T-cell (primary cell): Measurements from ENCODE around the gene C17orf78. TPM values are rescaled to one million over a fixed set of nuclear protein-coding genes. Genes with fewer than 3 reads are reported as not detected.

Experiments used
- ATAC-seq, 4 experiments: fragments of 200-7000 bp in 3 of 4; fragments of 150-1000 bp in 1 of 4; cut with Tn5 transposase; replicated peaks in 1 of 4; 1 replicate in 3 of 4; 2 replicates in 1 of 4; pipeline ENCODE4 v1.10.0; 2021; ENCODE audit warnings: moderate library complexity in 3 of 4, mild to moderate bottlenecking in 2 of 4, moderate number of reproducible peaks in 1 of 4
- CTCF ChIA-PET, 2 donors: fragments of 300-600 bp; sonication (Branson Sonifier 250); formaldehyde crosslinking; loops; one replicate each; lab custom pipeline; 2022; ENCODE audit warnings: antibody characterized with exemption in 2 of 2; lab: Charles Lee
- POLR2A ChIA-PET, 2 donors: fragments of 300-600 bp; sonication (Branson Sonifier 250); formaldehyde crosslinking; loops; one replicate each; lab custom pipeline; 2022; ENCODE audit warnings: antibody characterized with exemption in 2 of 2; lab: Charles Lee
- DNase-seq, 35 experiments: peaks; one replicate each; pipeline versions ENCODE4 v3.0.0 to v3.0.0-alpha.2; 2013 to 2023
- H3K27ac ChIP-seq: one replicate; pipeline ENCODE4 v1.5.1; 2013; ENCODE audit warnings: low read length
- H3K27me3 ChIP-seq, 2 experiments: replicated peaks in 1 of 2; 1 replicate in 1 of 2; 2 replicates in 1 of 2; pipeline versions ENCODE4 v1.6.1 to v1.7.0; 2013; ENCODE audit warnings: low read length in 1 of 2, mixed read lengths in 1 of 2; ENCODE audit not compliant: control insufficient read depth in 2 of 2, insufficient read depth in 2 of 2; ENCODE audit errors: extremely low read depth in 1 of 2
- H3K36me3 ChIP-seq, 2 donors: 1 replicate in 1 of 2; 2 replicates in 1 of 2; pipeline versions ENCODE4 v1.6.1 to v1.7.0; 2013; ENCODE audit warnings: low read length in 1 of 2; ENCODE audit not compliant: control insufficient read depth in 2 of 2, insufficient read depth in 1 of 2; ENCODE audit errors: extremely low read depth in 1 of 2
- H3K4me1 ChIP-seq, 2 experiments: 1 replicate in 1 of 2; 2 replicates in 1 of 2; pipeline versions ENCODE4 v1.6.1 to v1.7.0; 2013; ENCODE audit warnings: low read length in 2 of 2, mixed read lengths in 1 of 2; ENCODE audit not compliant: insufficient read depth in 2 of 2, control insufficient read depth in 1 of 2; ENCODE audit errors: extremely low read depth in 1 of 2
- H3K4me3 ChIP-seq, 2 donors: 1 replicate in 1 of 2; 2 replicates in 1 of 2; pipeline versions ENCODE4 v1.5.1 to v1.7.0; 2013; ENCODE audit warnings: mild to moderate bottlenecking in 2 of 2, low read length in 1 of 2, moderate library complexity in 1 of 2; ENCODE audit not compliant: control insufficient read depth in 1 of 2; ENCODE audit errors: extremely low read depth in 1 of 2
- H3K9me3 ChIP-seq: 2 replicates; pipeline ENCODE4 v1.7.0; 2013
- H3K27ac Mint-ChIP-seq, 2 donors: one replicate each; pipeline ENCODE4 v1.8.0; 2020 to 2021; ENCODE audit warnings: mild to moderate bottlenecking in 2 of 2, mixed read lengths in 2 of 2
- H3K27me3 Mint-ChIP-seq, 2 donors: one replicate each; pipeline ENCODE4 v1.8.0; 2021 to 2022; ENCODE audit warnings: mixed read lengths in 2 of 2
- H3K36me3 Mint-ChIP-seq: one replicate; pipeline ENCODE4 v1.8.0; 2021; ENCODE audit warnings: mixed read lengths
- H3K4me1 Mint-ChIP-seq, 3 donors: one replicate each; pipeline ENCODE4 v1.8.0; 2020 to 2022; ENCODE audit warnings: mixed read lengths in 3 of 3, mild to moderate bottlenecking in 1 of 3
- H3K4me3 Mint-ChIP-seq, 3 donors: one replicate each; pipeline ENCODE4 v1.8.0; 2020 to 2022; ENCODE audit warnings: mild to moderate bottlenecking in 3 of 3, mixed read lengths in 3 of 3, moderate library complexity in 3 of 3
- H3K9me3 Mint-ChIP-seq, 3 donors: one replicate each; pipeline ENCODE4 v1.8.0; 2020 to 2022; ENCODE audit warnings: mixed read lengths in 3 of 3
- WGBS: methylation state at CpG from one replicate; pipeline ENCODE4 v1.1.5; 2013; ENCODE audit warnings: missing lambda C conversion rate; ENCODE audit not compliant: insufficient coverage; 5-methylcytosine and 5-hydroxymethylcytosine counted together
- total RNA-seq, 35 experiments: library from RNA in 6 of 35; stranded (reverse) in 6 of 35; fragments of 120-200 nt in 1 of 35; gene quantifications; one replicate each; pipeline versions ENCODE4 v1.2.1 to v1.2.4 and lab custom pipeline; 2013 to 2026

C17orf78 gene
- total RNA-seq (not detected), total RNA-seq (lab: John Stamatoyannopoulos, UW) (0 reads per million in 29 experiments)
- not detected for total RNA-seq (2013)

DNA sequence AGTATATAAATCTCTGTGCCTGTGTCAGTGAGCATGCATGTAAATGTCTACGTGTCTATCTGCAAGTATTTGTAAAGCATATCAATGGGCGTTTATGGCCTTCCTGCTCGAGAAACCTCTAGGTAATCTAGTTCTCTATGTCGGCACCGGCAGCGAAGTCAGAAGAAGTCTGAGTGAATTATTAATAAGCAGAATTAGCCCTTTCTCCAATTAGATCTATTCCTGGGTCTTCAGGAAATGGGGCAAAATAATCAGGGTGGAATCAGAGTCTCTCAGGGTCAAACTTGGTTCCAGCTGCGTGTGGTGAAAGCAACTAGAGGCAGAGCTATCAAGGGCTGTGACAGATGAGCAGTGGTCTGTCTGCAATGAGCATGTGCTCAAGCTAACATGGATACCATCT, at the start of gene C17orf78:
C17orf78 (plus strand) TSS at position 280 of the 400 bp plus-strand sequence; CDS start at position 388, 108 bp downstream.
- CTCF ChIA-PET, result interaction anchor here in 1 of 2 donors (1.1 kb wide), 1 partner anchor 17 kb away, joined by 4 read pairs; no protein-coding TSS in a partner anchor

DNA sequence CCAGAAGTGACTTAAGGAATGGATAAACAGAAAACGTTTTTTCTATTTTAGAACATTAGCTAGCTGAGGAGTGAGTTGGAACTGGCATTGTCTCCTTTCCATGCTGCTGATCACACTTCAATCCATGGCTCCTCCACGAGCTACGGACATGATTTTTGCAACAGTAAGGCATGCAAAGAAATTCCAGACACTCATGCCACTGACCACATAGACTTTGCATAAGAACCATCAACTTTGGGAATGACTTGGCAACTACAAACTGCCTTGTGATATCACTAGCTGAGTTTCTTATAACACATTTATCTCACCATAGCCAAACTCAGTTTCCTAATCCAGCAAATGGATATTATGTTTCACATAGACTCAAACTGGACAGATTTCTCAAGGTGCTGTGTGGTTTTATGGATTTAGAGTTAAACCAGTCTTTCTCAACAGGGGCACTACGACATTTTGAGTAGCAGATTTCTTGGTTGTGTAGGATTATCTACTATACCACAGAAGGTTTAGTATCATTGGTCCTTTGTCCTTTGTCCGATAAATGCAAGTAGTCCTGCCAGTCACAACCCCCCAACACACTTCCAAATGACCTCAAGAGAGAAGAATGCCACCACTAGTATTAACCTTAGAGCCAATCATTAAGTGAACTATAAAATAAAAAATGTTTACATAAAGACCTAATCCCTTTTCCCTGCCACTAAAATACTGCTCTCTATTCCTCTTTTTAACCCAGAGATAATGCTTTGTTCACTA, 48.3 kb upstream of the C17orf78 start:
- H3K4me3 Mint-ChIP-seq, result no peak overlapping the region
- Histone ChIP-seq H3K4me3 (no peak overlapping the region), H3K27ac (no peak overlapping the region), H3K4me1 (no peaks in the 10 kb centered on the region), H3K36me3 (peaks cover 0 to 12% of the 10 kb centered on the region in 2 donors), H3K27me3 (no peaks in the 10 kb centered on the region), H3K9me3 (no peaks in the 10 kb centered on the region)
- CTCF ChIA-PET, result no interaction called here
- POLR2A ChIA-PET, result no interaction called here
- peaks cover 19% of the 10 kb centered on the region for H3K36me3 Mint-ChIP-seq
- H3K27me3 Mint-ChIP-seq, result no peaks in the 10 kb centered on the region
- H3K9me3 Mint-ChIP-seq, result no peaks in the 10 kb centered on the region
- H3K27ac Mint-ChIP-seq, result no peak overlapping the region
- WGBS, result 100% methylated on average over 2 of the region's 5 CpGs
- ATAC-seq, result no peak
- H3K4me1 Mint-ChIP-seq, result no peaks in the 10 kb centered on the region
- no peak for DNase-seq

More for the DNA sequence above, at the start of gene C17orf78:
- Mint-ChIP-seq H3K27ac (no peak within 1 kb of the TSS), H3K4me1 (peaks cover 0 to 4% (median 4%) of the 10 kb centered on the region in 3 donors), H3K36me3 (no peaks in the 10 kb centered on the region), H3K27me3 (no peaks in the 10 kb centered on the region), H3K9me3 (no peaks in the 10 kb centered on the region), H3K4me3 (no peak within 1 kb of the TSS)
- Histone ChIP-seq H3K4me1 (peaks cover 0 to 4% of the 10 kb centered on the region in 2 experiments), H3K9me3 (no peaks in the 10 kb centered on the region), H3K36me3 (no peaks in the 10 kb centered on the region), H3K27ac (no peak within 1 kb of the TSS), H3K27me3 (no peaks in the 10 kb centered on the region), H3K4me3 (no peak within 1 kb of the TSS)
- DNase-seq, result no peak
- 100% methylated on average over 1 of the region's 7 CpGs for WGBS
- POLR2A ChIA-PET, result no interaction called here
- no peak for ATAC-seq

DNA sequence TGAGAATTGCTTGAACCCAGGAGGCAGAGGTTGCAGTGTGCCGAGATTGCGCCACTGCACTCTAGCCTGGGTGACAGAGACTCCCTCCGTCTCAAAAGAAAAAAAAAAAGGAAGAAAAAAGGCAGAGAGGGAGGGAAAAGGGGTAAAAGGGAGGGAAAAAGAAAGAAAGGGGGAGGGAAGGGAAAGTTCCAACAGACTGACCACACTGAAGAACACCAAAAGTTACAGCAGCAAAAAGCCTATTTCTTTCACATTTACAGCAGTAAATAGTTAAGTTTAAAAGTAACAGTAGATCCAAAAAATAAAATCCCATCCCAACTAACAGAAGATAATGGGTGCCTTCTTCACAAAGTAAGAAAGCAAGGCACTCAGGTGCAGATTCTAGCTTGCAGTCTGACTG, 36.9 kb upstream of the C17orf78 start:
- H3K36me3 Mint-ChIP-seq, result peaks cover 13% of the 10 kb centered on the region
- Histone ChIP-seq H3K27ac (no peak overlapping the region), H3K9me3 (no peaks in the 10 kb centered on the region), H3K4me3 (no peak overlapping the region), H3K36me3 (no peaks in the 10 kb centered on the region), H3K27me3 (no peaks in the 10 kb centered on the region), H3K4me1 (no peaks in the 10 kb centered on the region)
- H3K9me3 Mint-ChIP-seq, result no peaks in the 10 kb centered on the region
- H3K4me1 Mint-ChIP-seq, result peaks cover 0 to 10% (median 0%) of the 10 kb centered on the region in 3 donors
- CTCF ChIA-PET, result no interaction called here
- DNase-seq (no peak), ATAC-seq (no peak)
- no peak overlapping the region for H3K27ac Mint-ChIP-seq
- POLR2A ChIA-PET, result no interaction called here
- no peak overlapping the region for H3K4me3 Mint-ChIP-seq
- 100% methylated on average over 1 of the region's 3 CpGs for WGBS
- no peaks in the 10 kb centered on the region for H3K27me3 Mint-ChIP-seq

DNA sequence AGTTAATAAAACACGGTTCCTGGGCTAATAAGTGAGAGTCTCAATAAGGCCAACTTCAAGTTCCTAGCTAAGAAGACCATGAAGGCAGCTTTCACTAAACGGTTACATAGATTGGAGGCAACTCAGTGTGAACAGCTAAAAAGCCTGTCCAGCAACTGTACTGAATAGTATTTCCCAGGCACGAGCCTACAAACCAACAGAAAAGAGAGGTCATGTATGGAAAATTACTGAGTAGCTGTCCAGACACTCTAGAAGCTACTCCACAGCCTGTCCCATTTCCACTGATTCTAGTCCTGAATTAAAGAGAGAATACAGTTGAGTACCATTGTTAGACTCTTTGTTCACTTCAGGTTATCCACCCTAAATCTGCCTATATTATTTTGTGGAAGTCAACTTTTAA, 36.5 kb upstream of the C17orf78 start:
- ATAC-seq (no peak), DNase-seq (no peak)
- H3K4me1 ChIP-seq, result no peaks in the 10 kb centered on the region
- Mint-ChIP-seq H3K27me3 (no peaks in the 10 kb centered on the region), H3K36me3 (peaks cover 13% of the 10 kb centered on the region), H3K27ac (no peak overlapping the region), H3K4me1 (peaks cover 0 to 5% (median 0%) of the 10 kb centered on the region in 3 donors), H3K4me3 (no peak overlapping the region), H3K9me3 (no peaks in the 10 kb centered on the region)
- POLR2A ChIA-PET, result interaction anchor here in 1 of 2 donors (0.6 kb wide), 1 partner anchor 415 kb away, joined by 5 read pairs; no protein-coding TSS in a partner anchor
- no peaks in the 10 kb centered on the region for H3K9me3 ChIP-seq
- no peaks in the 10 kb centered on the region for H3K27me3 ChIP-seq
- CTCF ChIA-PET, result no interaction called here
- H3K27ac ChIP-seq, result no peak overlapping the region
- 100% methylated on average over 1 of the region's 3 CpGs for WGBS
- H3K4me3 ChIP-seq, result no peak overlapping the region
- no peaks in the 10 kb centered on the region for H3K36me3 ChIP-seq

DNA sequence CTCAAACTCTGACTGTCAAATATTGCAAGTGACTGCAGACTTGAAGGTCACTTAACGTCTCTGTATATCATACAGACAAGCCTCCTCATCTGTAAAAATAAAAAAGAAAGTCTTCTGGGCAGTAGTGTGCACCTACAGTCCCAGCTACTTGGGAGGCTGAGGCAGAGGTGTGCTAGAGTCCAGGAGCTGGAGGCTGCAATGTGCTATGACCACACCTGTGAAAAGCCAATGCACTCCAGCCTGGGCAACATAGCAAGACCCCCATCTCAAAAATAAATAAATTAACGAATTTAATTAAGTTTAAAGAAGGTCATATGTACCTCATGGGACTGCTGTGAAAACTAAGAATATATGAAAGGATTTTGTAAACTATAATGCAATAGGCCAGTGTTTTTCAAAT, 35.0 kb upstream of the C17orf78 start:
- Histone ChIP-seq H3K27ac (no peak overlapping the region), H3K9me3 (no peaks in the 10 kb centered on the region), H3K4me1 (no peaks in the 10 kb centered on the region), H3K27me3 (no peaks in the 10 kb centered on the region), H3K36me3 (no peaks in the 10 kb centered on the region), H3K4me3 (no peak overlapping the region)
- H3K4me3 Mint-ChIP-seq, result no peak overlapping the region
- H3K4me1 Mint-ChIP-seq, result peaks cover 0 to 4% (median 0%) of the 10 kb centered on the region in 3 donors
- H3K9me3 Mint-ChIP-seq, result no peaks in the 10 kb centered on the region
- H3K27ac Mint-ChIP-seq, result no peak overlapping the region
- peaks cover 24% of the 10 kb centered on the region for H3K36me3 Mint-ChIP-seq
- no peak for DNase-seq
- ChIA-PET POLR2A (no interaction called here), CTCF (no interaction called here)
- no peak for ATAC-seq
- no CpG with 5 or more reads among the region's 2 CpGs for WGBS
- no peaks in the 10 kb centered on the region for H3K27me3 Mint-ChIP-seq

DNA sequence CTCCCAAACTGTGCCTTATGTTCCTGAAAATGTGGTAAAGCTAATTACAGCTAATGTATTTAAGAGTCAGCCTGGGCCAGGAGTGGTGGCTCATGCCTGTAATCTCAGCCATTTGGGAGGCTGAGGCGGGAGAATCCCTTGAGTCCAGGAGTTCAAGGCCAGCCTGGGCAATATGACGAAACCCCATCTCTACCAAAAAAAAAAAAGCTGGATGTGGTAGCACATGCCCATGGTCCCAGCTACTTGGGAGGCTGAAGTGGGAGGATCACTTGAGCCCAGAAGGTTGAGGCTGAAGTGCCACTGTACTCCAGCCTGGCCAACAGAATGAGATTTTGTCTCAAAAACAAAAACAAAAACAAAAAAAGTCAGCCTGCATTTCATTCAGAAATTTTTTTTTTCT, 33.2 kb upstream of the C17orf78 start:
- WGBS, result no CpG with 5 or more reads among the region's 2 CpGs
- Histone ChIP-seq H3K27me3 (no peaks in the 10 kb centered on the region), H3K36me3 (no peaks in the 10 kb centered on the region), H3K4me3 (no peak overlapping the region), H3K9me3 (no peaks in the 10 kb centered on the region), H3K4me1 (no peaks in the 10 kb centered on the region), H3K27ac (no peak overlapping the region)
- no peak for DNase-seq
- Mint-ChIP-seq H3K36me3 (peaks cover 26% of the 10 kb centered on the region), H3K27me3 (no peaks in the 10 kb centered on the region), H3K27ac (no peak overlapping the region), H3K9me3 (no peaks in the 10 kb centered on the region), H3K4me1 (peaks cover 0 to 4% (median 0%) of the 10 kb centered on the region in 3 donors), H3K4me3 (no peak overlapping the region)
- ChIA-PET POLR2A (no interaction called here), CTCF (no interaction called here)
- no peak for ATAC-seq
